HG03095 (cell line): ENCODE measurements around the gene MAP3K4.
A peak's percentile ranks its signal among the peaks of the same experiment; 100 is the strongest.

Source experiments
- ATAC-seq: cut with Tn5 transposase; IDR thresholded peaks from one replicate; pipeline ENCODE4 v1.9.1; 2021; ENCODE audit warnings: moderate library complexity; ENCODE audit not compliant: unreplicated experiment

MAP3K4 gene

GRCh38 chr6:160998766-160999165 lies 7.2 kb downstream of the MAP3K4 start:
- ATAC-seq = no peak

GRCh38 chr6:160999516-160999915 lies 7.9 kb downstream of the MAP3K4 start:
- no peak for ATAC-seq

GRCh38 chr6:161000632-161001031 lies 9.1 kb downstream of the MAP3K4 start:
- ATAC-seq = no peak

- ATAC-seq = no peak
These were observed 9.9 kb downstream of the MAP3K4 start for GRCh38 chr6:161001421-161001820.

- no peak for ATAC-seq
These were observed 11.8 kb downstream of the MAP3K4 start for GRCh38 chr6:161003336-161003735.

GRCh38 chr6:161008245-161008644 lies 16.7 kb downstream of the MAP3K4 start:
- ATAC-seq = no peak

GRCh38 chr6:161009991-161010390 lies 18.4 kb downstream of the MAP3K4 start:
- no peak for ATAC-seq

GRCh38 chr6:161010418-161010817 lies 18.8 kb downstream of the MAP3K4 start:
- ATAC-seq = no peak

- no peak for ATAC-seq
These were observed 20.2 kb downstream of the MAP3K4 start for GRCh38 chr6:161011492-161012480.

GRCh38 chr6:161013695-161014094 lies 22.1 kb downstream of the MAP3K4 start:
- ATAC-seq = no peak

GRCh38 chr6:161017766-161018564 lies 26.4 kb downstream of the MAP3K4 start:
- no peak for ATAC-seq

GRCh38 chr6:161019324-161019839 lies 27.8 kb downstream of the MAP3K4 start:
- ATAC-seq = no peak

GRCh38 chr6:161021543-161021942 lies 30.0 kb downstream of the MAP3K4 start:
- no peak for ATAC-seq

- ATAC-seq = no peak
These were observed 30.6 kb downstream of the MAP3K4 start for GRCh38 chr6:161021998-161022743.

GRCh38 chr6:161023316-161023715 lies 31.7 kb downstream of the MAP3K4 start:
- no peak for ATAC-seq

GRCh38 chr6:161024364-161024920 lies 32.9 kb downstream of the MAP3K4 start:
- ATAC-seq = no peak

- no peak for ATAC-seq
These were observed 35.8 kb downstream of the MAP3K4 start for GRCh38 chr6:161027385-161027784.

GRCh38 chr6:161029195-161029809 lies 37.7 kb downstream of the MAP3K4 start:
- peak; percentile 76 for ATAC-seq

- no peak for ATAC-seq
These were observed 40.3 kb downstream of the MAP3K4 start for GRCh38 chr6:161031721-161032495.
